Endothelial cell (in vitro differentiated cells): Measurements from ENCODE around the gene SLC25A39. TPM values are rescaled to one million over a fixed set of nuclear protein-coding genes. Genes with fewer than 3 reads are reported as not detected.

ENCODE experiments used
- DNase-seq: peaks from one replicate; pipeline ENCODE4 v3.0.0; 2021; ENCODE audit warnings: low spot score
- H3K27ac Mint-ChIP-seq: one replicate; pipeline ENCODE4 v1.8.0; 2021; ENCODE audit warnings: mixed read lengths, inconsistent platforms; ENCODE audit not compliant: unreplicated experiment
- H3K27me3 Mint-ChIP-seq: one replicate; pipeline ENCODE4 v1.8.0; 2021; ENCODE audit warnings: mild to moderate bottlenecking, moderate library complexity, mixed read lengths, inconsistent platforms; ENCODE audit not compliant: unreplicated experiment
- H3K36me3 Mint-ChIP-seq: one replicate; pipeline ENCODE4 v1.8.0; 2021; ENCODE audit warnings: mild to moderate bottlenecking, low read depth, mixed read lengths, inconsistent platforms; ENCODE audit not compliant: unreplicated experiment
- H3K4me1 Mint-ChIP-seq: one replicate; pipeline ENCODE4 v1.8.0; 2021; ENCODE audit warnings: mild to moderate bottlenecking, mixed read lengths, inconsistent platforms; ENCODE audit not compliant: unreplicated experiment
- H3K4me3 Mint-ChIP-seq: one replicate; pipeline ENCODE4 v1.8.0; 2021; ENCODE audit warnings: mild to moderate bottlenecking, mixed read lengths, inconsistent platforms; ENCODE audit not compliant: unreplicated experiment
- H3K9me3 Mint-ChIP-seq: one replicate; pipeline ENCODE4 v1.8.0; 2021; ENCODE audit warnings: mixed read lengths, inconsistent platforms; ENCODE audit not compliant: unreplicated experiment
- total RNA-seq: library from RNA; stranded (reverse); fragmentation: NEBNext Ultra II Directional; extraction: Animal tissue kit (Norgen Biotek cat#: 25700); gene quantifications from one replicate; pipeline ENCODE4 v1.2.1, GENCODE V29; 2021; ENCODE audit not compliant: unreplicated experiment
- TF ChIP-seq, protein P1 (sequence below): fragments of 200-600 bp; sonication (generic); IDR thresholded peaks from one replicate; pipeline ENCODE4 v1.5.0; 2021; ENCODE audit warnings: antibody characterized with exemption; ENCODE audit not compliant: unreplicated experiment

SLC25A39 gene
- total RNA-seq, 1 donor from 2014 or later, result 124 TPM

DNA sequence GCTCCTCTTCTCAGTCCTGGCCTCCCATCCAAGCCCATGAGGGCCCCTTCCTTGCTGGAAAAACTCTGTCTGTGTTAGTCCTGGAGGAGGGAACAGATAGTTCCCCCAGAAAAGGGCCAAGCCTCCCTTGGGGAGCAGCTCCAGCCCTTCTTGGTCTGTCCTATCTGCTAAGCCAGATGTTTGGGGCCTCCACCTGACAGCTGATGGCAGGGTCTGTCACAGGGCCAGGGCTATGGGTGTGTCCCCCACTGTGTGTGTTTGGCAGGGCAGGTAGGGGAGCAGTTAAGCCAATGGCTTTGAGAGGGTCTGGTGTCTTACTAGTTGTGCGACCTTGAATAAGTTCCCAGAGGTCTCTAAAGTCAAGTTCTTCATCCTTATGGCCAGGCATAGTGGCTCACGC lies 43.1 kb downstream of the SLC25A39 start:
- Mint-ChIP-seq H3K27me3 (peaks cover 3% of the 10 kb centered on the region), H3K9me3 (no peaks in the 10 kb centered on the region), H3K4me1 (peaks cover 11% of the 10 kb centered on the region), H3K4me3 (no peak overlapping the region), H3K36me3 (no peaks in the 10 kb centered on the region), H3K27ac (no peak overlapping the region)
- no peak for DNase-seq
- TF ChIP-seq, protein P1, sequence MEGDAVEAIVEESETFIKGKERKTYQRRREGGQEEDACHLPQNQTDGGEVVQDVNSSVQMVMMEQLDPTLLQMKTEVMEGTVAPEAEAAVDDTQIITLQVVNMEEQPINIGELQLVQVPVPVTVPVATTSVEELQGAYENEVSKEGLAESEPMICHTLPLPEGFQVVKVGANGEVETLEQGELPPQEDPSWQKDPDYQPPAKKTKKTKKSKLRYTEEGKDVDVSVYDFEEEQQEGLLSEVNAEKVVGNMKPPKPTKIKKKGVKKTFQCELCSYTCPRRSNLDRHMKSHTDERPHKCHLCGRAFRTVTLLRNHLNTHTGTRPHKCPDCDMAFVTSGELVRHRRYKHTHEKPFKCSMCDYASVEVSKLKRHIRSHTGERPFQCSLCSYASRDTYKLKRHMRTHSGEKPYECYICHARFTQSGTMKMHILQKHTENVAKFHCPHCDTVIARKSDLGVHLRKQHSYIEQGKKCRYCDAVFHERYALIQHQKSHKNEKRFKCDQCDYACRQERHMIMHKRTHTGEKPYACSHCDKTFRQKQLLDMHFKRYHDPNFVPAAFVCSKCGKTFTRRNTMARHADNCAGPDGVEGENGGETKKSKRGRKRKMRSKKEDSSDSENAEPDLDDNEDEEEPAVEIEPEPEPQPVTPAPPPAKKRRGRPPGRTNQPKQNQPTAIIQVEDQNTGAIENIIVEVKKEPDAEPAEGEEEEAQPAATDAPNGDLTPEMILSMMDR, result no peak

DNA sequence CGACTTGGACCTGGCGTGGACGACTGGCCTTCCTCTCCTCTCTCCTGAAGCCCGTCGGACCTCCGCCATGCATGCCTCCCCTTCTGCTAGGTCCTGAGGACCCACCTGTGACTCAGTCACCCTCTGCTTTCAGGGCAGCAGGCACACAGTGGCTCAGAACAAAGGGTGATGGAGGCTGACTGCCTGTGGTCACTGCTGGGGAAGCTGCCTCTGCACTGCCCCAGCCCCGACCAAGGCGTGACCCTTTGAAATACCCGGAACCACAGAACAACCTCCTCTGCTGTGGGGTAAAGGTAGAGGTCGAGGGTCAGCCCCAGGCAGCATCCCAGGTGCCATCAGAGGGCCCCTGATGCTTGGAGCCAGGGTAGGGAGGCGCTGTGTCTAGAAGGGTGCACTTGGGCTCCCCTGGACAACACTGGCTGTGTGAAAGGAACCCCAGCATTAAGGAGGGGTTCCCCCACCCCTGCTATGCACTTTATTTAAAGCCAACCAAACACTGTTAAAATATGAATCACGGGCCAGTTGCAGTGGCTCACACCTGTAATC lies 44.2 kb downstream of the SLC25A39 start:
- DNase-seq, result no peak
- Mint-ChIP-seq H3K27me3 (peaks cover 3% of the 10 kb centered on the region), H3K4me1 (peaks cover 11% of the 10 kb centered on the region), H3K27ac (no peak overlapping the region), H3K9me3 (no peaks in the 10 kb centered on the region), H3K36me3 (no peaks in the 10 kb centered on the region), H3K4me3 (no peak overlapping the region)
- TF ChIP-seq, protein P1, result no peak

DNA sequence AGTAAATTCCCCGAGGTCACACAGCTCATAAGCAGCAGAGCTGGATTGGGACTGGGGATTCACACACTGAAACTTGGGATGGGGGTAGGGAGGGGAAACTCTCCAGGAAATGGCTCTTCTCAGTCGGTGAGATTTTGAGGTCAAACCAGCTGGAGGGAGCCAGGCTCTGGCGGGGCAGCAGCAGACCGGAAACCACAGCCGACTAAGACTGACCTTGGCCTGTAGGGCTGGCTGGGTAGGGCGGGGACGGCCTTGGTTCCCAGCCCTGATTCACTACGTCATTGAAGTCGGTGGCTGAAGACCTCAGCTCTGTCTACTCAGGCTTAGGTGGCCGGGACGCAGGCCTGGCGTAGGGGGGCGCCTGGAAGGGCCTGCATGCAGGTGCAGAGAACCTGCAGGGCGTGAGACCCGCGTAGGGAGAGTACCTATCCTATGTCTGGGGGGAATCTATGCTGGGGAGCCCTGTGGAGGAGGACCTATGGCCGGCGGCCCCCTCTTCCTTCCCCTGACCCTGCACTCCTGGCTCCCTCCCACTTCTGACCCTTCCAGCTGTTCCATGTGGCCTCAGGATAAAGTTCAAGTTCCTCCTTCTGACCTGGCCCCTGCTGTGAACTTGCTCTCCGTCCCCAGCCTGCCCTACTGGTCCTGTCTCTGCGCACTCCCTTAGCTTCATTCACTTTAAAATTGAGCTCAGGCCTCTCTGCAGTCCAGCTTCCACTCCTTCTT lies 44.8 kb downstream of the SLC25A39 start:
- Mint-ChIP-seq H3K4me1 (peaks cover 11% of the 10 kb centered on the region), H3K4me3 (no peak overlapping the region), H3K9me3 (no peaks in the 10 kb centered on the region), H3K27me3 (peaks cover 3% of the 10 kb centered on the region), H3K27ac (no peak overlapping the region), H3K36me3 (no peaks in the 10 kb centered on the region)
- DNase-seq, result peak; percentile 34
- TF ChIP-seq, protein P1, result no peak

DNA sequence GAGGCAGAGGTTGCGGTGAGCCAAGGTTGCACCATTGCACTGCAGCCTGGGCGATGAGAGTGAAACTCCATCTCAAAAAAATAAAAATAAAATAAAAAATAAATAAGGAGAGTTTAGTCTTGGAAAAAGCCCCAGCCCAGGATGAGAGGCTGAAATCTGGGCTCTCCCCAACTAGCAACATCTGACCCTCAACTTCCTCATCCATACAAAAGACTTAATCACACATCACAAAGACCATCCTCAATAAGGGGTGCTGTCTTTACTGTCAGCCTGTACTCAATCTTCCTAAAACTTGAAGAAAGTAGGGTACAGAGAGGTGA lies 45.3 kb downstream of the SLC25A39 start:
- H3K27ac Mint-ChIP-seq, result no peak overlapping the region
- H3K4me1 Mint-ChIP-seq, result peaks cover 11% of the 10 kb centered on the region
- peaks cover 1% of the 10 kb centered on the region for H3K27me3 Mint-ChIP-seq
- no peaks in the 10 kb centered on the region for H3K36me3 Mint-ChIP-seq
- TF ChIP-seq, protein P1, result no peak
- H3K9me3 Mint-ChIP-seq, result no peaks in the 10 kb centered on the region
- no peak for DNase-seq
- no peak overlapping the region for H3K4me3 Mint-ChIP-seq

DNA sequence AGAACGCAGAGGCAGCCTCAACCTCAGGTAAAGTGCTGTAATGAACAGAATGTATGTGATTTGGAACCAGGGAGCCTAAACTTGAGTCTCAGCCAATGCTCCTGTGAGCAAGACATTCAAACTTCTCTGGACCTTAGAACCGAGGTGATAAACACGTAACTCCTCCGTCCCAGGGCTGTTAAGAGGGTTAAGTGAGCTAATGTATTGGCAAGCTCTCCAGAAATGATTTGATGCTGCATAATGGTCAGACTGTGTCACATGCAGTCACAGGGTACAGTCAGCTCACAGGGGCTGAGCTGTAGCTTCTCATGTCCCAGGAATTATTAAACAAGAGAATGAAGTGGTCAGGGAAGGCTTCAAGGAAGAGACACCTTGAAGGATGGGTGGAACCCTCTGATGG lies 46.6 kb downstream of the SLC25A39 start:
- Mint-ChIP-seq H3K4me3 (no peak overlapping the region), H3K36me3 (no peaks in the 10 kb centered on the region), H3K27ac (no peak overlapping the region), H3K27me3 (peaks cover 1% of the 10 kb centered on the region), H3K9me3 (no peaks in the 10 kb centered on the region), H3K4me1 (peaks cover 11% of the 10 kb centered on the region)
- DNase-seq, result no peak
- TF ChIP-seq, protein P1, result no peak
